ENCODE data around the gene KCNK7. TPM values are rescaled to one million over a fixed set of nuclear protein-coding genes. Genes with fewer than 3 reads are reported as not detected.

Gene KCNK7, protein sequence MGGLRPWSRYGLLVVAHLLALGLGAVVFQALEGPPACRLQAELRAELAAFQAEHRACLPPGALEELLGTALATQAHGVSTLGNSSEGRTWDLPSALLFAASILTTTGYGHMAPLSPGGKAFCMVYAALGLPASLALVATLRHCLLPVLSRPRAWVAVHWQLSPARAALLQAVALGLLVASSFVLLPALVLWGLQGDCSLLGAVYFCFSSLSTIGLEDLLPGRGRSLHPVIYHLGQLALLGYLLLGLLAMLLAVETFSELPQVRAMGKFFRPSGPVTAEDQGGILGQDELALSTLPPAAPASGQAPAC
- total RNA-seq = 1 to 10 TPM in 1 of 4 donors, not detected in 3; 1.2 TPM

DNA sequence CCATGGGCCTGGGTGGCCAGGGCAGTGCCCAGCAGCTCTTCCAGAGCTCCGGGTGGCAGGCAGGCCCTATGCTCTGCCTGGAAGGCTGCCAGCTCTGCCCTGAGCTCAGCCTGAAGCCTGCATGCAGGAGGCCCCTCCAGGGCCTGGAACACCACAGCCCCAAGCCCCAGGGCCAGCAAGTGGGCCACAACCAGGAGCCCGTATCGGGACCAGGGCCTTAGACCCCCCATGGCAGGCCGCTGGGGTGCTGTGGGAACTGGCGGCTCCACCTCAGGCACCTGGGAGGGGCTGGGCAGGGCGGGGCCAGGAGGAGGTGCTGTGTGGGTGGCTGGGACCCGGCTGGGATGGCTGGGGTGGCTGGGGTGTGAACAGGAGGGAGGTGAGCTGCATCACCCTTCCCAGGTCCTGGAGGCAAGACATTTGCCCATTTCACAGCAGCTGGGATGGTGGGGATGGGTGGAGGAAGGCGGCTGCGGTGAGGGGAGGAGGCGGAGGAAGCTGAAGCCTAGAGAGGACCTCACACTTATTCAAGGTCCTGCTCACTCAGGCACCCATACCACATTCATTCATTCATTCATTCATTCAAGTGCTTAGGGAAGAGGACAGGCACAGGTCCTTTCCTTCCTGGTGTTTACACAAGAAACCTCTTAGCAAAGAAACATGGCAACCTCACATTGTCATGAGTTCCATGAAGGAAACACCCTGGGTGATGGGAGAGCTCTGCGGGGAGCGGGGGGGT, at the start of gene KCNK7:
Gene KCNK7 (minus strand): TSS at position 258 of the 739 bp plus-strand sequence. CDS start 28 bp downstream, at position 230.
- DNase-seq = no peak
- 68 to 83% methylated on average over 8 to 9 of the region's 12 CpGs for WGBS, 2 donors
- Histone ChIP-seq H3K36me3 (peaks cover 16 to 21% of the 10 kb centered on the region in 2 donors), H3K4me1 (peaks cover 0 to 4% of the 10 kb centered on the region in 2 donors), H3K27ac (no peak within 1 kb of the TSS), H3K4me3 (replicated peaks in 1 of 3) (no peak within 1 kb of the TSS), H3K27me3 (no peaks in the 10 kb centered on the region), H3K9me3 (no peaks in the 10 kb centered on the region)
- no peak for TF ChIP-seq POLR2A (IDR thresholded peaks at IDR 0.05)
- TF ChIP-seq, protein P1, sequence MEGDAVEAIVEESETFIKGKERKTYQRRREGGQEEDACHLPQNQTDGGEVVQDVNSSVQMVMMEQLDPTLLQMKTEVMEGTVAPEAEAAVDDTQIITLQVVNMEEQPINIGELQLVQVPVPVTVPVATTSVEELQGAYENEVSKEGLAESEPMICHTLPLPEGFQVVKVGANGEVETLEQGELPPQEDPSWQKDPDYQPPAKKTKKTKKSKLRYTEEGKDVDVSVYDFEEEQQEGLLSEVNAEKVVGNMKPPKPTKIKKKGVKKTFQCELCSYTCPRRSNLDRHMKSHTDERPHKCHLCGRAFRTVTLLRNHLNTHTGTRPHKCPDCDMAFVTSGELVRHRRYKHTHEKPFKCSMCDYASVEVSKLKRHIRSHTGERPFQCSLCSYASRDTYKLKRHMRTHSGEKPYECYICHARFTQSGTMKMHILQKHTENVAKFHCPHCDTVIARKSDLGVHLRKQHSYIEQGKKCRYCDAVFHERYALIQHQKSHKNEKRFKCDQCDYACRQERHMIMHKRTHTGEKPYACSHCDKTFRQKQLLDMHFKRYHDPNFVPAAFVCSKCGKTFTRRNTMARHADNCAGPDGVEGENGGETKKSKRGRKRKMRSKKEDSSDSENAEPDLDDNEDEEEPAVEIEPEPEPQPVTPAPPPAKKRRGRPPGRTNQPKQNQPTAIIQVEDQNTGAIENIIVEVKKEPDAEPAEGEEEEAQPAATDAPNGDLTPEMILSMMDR (IDR thresholded peaks at IDR 0.05) = no peak
- intact Hi-C loops (cut with DNase I) = loop anchor here (5.0 kb wide), 1 partner anchor 193 kb away; no protein-coding TSS in a partner anchor

DNA sequence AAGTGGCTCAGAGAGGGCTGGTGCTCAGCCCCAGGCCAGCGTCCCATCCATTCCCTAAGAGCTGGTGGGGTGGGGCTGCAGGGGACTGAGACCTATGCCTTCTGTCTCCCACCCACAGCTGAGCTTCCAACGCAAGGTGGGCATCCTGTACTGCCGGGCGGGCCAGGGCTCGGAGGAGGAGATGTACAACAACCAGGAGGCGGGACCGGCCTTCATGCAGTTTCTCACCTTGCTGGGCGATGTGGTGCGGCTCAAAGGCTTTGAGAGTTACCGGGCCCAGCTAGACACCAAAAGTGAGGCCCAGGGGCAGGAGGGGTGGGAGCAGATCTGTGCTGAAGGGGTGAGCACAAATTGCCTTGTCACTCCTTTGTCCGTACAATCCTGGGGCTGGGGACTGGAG, 49.2 kb upstream of the KCNK7 start:
- WGBS, 2 donors = 91 to 92% methylated on average over 10 to 11 of the region's 11 CpGs
- H3K36me3 ChIP-seq = peaks cover 4 to 9% of the 10 kb centered on the region in 2 donors
- DNase-seq = no peak
- intact Hi-C loops (cut with DNase I) = no loop called here
- H3K27me3 ChIP-seq = no peaks in the 10 kb centered on the region
- no peaks in the 10 kb centered on the region for H3K9me3 ChIP-seq
- H3K4me1 ChIP-seq = peaks cover 0 to 19% of the 10 kb centered on the region in 2 donors
- no peak overlapping the region for H3K27ac ChIP-seq
- TF ChIP-seq, protein P1 (IDR thresholded peaks at IDR 0.05) = no peak
- TF ChIP-seq POLR2A (IDR thresholded peaks at IDR 0.05) = no peak
- H3K4me3 ChIP-seq (replicated peaks in 1 of 3) = no peak overlapping the region

DNA sequence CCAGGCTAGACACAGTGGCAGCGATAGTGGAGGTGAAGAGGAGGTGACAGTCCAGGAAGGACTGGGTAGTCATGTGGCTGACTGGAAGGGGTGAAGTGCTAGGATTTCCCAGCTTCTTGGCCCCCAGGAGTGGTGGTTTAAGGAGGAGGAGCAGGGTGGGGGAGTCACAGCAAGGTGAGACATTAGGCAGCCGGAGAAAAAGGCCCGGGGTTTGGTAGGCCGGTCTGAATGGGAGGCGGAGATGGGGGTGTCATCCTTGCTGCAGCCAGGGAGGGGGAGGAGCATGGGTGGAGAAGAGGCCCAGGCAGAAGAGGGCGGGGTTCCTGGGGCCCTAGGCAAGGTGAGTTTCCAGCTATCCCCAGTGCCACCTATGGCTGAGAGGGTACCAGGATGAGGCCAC, 48.4 kb upstream of the KCNK7 start:
- 71 to 74% methylated on average over 6 of the region's 6 CpGs for WGBS, 2 donors
- H3K4me3 ChIP-seq (replicated peaks in 1 of 3) = no peak overlapping the region
- TF ChIP-seq, protein P1 (IDR thresholded peaks at IDR 0.05) = no peak
- no peak for TF ChIP-seq POLR2A (IDR thresholded peaks at IDR 0.05)
- no peaks in the 10 kb centered on the region for H3K27me3 ChIP-seq
- H3K36me3 ChIP-seq = peaks cover 0 to 5% of the 10 kb centered on the region in 2 donors
- H3K27ac ChIP-seq = no peak overlapping the region
- no peak for DNase-seq
- no peaks in the 10 kb centered on the region for H3K9me3 ChIP-seq
- H3K4me1 ChIP-seq = peaks cover 0 to 27% of the 10 kb centered on the region in 2 donors
- intact Hi-C loops (cut with DNase I) = no loop called here

DNA sequence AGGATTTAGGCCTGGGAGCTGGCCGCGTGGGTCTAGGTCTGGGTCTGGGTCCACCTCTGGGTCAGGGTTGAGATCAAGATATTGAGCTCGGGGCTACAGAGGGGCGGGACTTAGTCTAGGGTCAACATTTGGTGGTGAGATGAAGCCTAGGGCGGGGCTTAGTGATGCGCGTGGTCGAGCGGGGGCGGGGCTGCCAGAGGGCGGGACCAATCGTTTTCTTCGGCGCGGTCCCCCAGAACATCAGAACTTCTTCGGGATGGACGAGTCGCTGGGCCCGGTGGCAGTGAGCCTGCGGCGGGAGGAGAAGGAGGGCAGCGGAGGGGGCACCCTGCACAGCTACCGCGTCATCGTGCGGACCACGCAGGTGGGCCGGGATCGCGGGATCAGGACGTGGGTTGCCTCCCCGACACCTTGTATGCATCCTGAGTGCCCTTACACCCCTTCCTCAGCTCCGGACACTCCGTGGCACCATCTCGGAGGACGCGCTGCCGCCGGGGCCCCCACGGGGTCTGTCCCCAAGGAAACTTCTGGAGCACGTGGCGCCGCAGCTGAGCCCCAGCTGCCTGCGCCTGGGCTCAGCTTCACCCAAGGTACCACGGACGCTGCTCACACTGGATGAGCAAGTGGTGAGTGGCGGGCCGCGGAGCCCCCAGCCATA, 46.5 kb upstream of the KCNK7 start:
- Histone ChIP-seq H3K36me3 (peaks cover 0 to 2% of the 10 kb centered on the region in 2 donors), H3K27me3 (no peaks in the 10 kb centered on the region), H3K4me3 (replicated peaks in 1 of 3) (no peak overlapping the region), H3K9me3 (no peaks in the 10 kb centered on the region), H3K4me1 (peaks cover 4 to 38% of the 10 kb centered on the region in 2 donors), H3K27ac (no peak overlapping the region)
- TF ChIP-seq, protein P1 (IDR thresholded peaks at IDR 0.05) = no peak
- no peak for TF ChIP-seq POLR2A (IDR thresholded peaks at IDR 0.05)
- DNase-seq = no peak
- intact Hi-C loops (cut with DNase I) = no loop called here
- WGBS, 2 donors = 41 to 65% methylated on average over 40 to 42 of the region's 49 CpGs

All from thyroid gland (tissue), 4 donors.